ENCODE measurements around the gene KCTD10. TPM values are rescaled to one million over a fixed set of nuclear protein-coding genes. Genes with fewer than 3 reads are reported as not detected.

Gene KCTD10, protein sequence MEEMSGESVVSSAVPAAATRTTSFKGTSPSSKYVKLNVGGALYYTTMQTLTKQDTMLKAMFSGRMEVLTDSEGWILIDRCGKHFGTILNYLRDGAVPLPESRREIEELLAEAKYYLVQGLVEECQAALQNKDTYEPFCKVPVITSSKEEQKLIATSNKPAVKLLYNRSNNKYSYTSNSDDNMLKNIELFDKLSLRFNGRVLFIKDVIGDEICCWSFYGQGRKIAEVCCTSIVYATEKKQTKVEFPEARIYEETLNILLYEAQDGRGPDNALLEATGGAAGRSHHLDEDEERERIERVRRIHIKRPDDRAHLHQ
- total RNA-seq (2014; rRNA removed; shearing (Covaris generic)) = 44.6 and 56.3 TPM in 2 replicates
- 53.5 and 68.4 TPM in 2 replicates for polyA plus RNA-seq (2015; cell fraction: cytosol; rRNA removed)
- 68.8 and 83.3 TPM in 2 replicates for polyA plus RNA-seq (2015; cell fraction: nucleus; rRNA removed)

DNA sequence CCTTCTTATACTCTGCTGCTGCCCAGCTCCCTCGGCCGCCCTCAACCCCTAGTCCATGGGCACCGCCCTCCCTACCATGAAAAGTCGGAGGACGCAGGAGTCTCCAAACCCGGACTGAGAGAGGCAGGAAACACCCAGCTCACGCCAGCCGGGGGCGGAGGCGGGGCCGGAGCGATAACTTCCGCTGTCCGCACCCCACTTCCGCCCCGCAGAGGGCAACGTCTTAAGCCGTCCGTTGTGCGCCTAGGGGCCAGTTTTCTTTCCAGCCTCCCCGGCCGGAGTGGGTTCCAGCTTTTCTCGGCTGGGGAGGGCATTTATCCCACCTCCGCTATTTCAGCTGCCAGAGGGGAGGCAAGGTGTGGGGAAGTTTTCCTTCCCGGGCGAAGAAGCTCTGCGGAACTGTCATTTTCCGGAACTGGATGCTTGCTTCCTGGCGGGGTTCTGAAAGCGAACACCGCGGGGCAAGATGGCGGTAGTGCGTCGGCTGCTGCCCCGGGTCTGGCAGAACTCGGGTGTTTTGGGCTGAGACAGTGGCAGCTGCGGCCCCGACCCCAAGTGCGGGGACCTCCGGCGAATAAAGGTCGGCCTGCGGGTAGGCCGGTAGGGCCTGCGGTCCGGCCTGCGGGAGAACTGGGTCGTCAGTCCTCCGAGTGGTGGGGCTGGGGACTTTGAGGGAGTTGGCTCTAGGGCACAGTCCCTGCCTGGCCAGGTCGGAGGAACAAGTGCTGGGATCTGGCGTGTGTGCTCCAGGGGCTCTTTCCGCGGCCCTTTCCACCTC lies at the start of gene KCTD10, which contains the start of gene UBE3B:
KCTD10 (minus strand) TSS at position 116 of the 778 bp plus-strand sequence; CDS start at position 78, 38 bp downstream.
UBE3B (plus strand) TSS at position 450 of the 778 bp plus-strand sequence. CDS start 5,918 bp downstream, outside the sequence.
- DNase-seq (ENCODE audit: low read depth) = peak; percentile 81

DNA sequence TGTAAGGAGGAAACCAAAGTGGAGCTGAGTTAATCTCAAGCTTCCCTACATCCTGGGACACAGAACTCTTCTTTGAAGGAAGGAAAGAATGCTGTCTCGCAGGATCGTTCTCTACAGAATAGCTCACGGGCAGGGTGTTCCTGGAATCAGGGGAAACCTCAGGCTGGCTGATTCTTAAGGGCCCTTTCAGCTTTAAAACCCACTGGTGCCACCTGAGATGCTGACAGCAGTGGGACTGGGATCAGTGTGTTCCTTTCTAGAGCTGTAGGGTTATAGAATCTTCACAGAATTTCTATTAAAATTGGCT lies 48.1 kb upstream of the KCTD10 start:
- no peak for DNase-seq (ENCODE audit: low read depth)

- DNase-seq (ENCODE audit: low read depth) = no peak
These were observed 47.6 kb upstream of the KCTD10 start for GRCh38 chr12:109524466-109525278.

DNA sequence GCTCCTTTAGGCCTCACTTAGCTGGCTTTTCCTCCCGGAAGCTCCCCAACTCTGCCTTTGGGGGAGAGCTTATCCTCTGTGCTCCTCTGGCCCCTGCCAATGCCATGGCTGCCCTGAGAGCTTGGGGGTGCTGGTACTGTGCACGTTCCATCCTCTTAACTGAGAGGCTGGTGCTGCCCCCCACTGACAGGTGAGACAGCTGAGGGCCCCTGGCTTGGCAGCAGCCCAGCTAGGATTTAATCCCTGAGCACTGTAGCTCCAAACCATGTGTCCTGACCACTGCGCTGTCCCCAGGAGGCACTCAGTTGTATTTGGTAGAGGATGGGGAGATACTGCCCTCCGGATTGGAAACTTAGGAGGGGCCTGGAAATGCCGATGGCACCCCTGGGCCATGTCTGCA lies 46.4 kb upstream of the KCTD10 start:
- no peak for DNase-seq (ENCODE audit: low read depth)

DNA sequence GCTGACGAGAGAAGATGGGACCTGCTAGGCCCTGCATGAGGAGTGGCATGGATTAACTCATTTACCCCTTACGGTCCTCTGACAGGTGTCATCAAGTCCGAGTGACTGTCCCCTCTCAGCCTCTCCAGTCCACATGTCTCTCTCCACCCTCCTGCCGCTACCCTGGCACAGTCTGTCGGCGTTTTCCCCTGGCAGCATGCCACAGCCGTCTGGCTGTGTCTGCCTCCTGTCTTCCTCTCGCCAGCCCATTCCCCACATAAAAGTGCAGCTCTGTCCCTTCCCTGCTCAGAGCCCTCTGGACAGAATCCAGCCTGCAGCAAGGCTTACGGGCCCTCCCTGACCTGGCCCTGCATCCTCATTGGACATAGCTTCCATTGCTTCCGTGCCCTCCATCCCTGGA lies 46.0 kb upstream of the KCTD10 start:
- DNase-seq (ENCODE audit: low read depth) = no peak

- no peak for DNase-seq (ENCODE audit: low read depth)
These were observed 44.7 kb upstream of the KCTD10 start for GRCh38 chr12:109521831-109522230.

- no peak for DNase-seq (ENCODE audit: low read depth)
These were observed 42.7 kb upstream of the KCTD10 start for GRCh38 chr12:109519787-109520186.

GRCh38 chr12:109518820-109519665 lies 41.9 kb upstream of the KCTD10 start:
- DNase-seq (ENCODE audit: low read depth) = peak; percentile 89

DNA sequence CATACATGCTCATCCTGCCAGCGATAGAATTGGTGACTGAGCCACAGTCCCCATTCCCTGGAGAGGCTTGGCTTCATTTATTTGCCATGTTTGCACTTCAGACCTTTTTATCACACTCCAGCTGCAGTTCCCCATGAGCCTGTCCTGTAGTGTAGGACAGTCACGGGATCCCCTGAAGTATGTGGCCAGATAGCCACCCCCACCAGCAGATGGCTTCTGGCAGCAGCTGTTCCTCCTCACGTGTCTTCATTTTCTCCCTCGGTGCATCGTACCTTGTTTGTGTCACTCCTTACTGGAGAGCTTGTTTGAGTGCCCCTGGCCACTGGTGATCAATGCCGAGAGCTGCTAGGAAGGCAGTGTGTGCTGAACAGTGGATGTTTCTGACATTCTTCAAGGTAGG lies 40.5 kb upstream of the KCTD10 start:
- no peak for DNase-seq (ENCODE audit: low read depth)

DNA sequence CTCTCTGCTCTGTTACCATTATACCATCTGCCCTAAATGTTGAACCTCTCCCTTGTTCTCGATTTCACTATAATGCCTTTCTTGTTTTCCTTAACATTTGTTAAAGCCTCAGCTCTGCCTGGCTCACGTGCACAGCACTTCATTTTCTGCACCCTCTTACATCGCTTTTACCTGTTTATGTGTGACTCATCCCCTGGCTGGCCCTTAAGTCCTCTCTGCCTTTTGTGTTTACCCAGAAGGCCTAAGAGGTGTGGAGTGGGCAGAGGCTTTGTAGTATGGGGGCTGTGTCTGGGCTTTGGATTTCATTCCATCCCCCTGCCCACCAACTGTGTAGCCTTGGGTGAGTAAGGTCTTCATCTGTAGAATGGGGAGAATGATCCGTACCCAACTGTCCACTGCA lies 36.9 kb upstream of the KCTD10 start:
- DNase-seq (ENCODE audit: low read depth) = no peak

- DNase-seq (ENCODE audit: low read depth) = no peak
These were observed 36.0 kb upstream of the KCTD10 start for GRCh38 chr12:109513051-109513450.

GRCh38 chr12:109512608-109513007 lies 35.5 kb upstream of the KCTD10 start:
- DNase-seq (ENCODE audit: low read depth) = no peak

DNA sequence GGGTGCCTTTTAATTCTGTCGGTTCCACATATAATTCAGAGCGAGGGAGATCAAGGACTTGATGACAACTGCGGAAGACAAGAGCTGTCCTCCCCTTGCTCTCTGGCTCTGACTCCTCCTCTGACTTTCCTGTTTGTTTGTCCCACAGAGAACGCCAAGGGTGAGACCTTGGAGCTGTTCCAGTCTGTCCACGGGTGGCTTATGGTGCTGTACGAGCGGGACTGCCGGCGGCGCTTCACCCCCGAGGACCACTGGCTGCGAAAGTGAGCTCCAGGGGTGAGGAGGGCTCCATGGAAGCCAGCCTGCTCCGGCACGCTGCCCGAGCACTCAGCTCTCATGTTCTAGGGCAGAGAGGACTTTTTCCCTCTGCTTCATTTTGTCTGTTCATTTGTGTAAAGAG lies 33.1 kb upstream of the KCTD10 start:
- DNase-seq (ENCODE audit: low read depth) = no peak

DNA sequence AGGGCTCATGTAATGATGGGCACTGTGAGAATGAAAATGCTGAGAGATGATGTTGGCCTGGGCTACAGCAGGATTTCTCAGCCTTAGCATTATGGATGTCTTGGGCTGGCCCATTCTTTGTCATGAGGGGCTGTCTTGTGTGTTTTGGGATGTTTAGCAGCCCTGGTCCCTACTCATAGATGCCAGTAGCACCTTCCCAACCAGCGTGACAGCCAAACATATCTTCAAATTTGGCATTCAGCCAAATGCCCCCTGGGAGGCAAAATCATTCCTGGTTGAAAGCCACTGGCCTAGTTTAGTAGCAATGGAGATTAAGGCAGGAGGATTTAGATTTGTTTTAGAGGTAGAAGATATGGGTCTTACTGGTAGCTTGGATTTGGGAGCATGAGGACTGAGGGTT lies 27.0 kb upstream of the KCTD10 start:
- DNase-seq (ENCODE audit: low read depth) = no peak

GRCh38 chr12:109503611-109504010 lies 26.5 kb upstream of the KCTD10 start:
- no peak for DNase-seq (ENCODE audit: low read depth)

DNA sequence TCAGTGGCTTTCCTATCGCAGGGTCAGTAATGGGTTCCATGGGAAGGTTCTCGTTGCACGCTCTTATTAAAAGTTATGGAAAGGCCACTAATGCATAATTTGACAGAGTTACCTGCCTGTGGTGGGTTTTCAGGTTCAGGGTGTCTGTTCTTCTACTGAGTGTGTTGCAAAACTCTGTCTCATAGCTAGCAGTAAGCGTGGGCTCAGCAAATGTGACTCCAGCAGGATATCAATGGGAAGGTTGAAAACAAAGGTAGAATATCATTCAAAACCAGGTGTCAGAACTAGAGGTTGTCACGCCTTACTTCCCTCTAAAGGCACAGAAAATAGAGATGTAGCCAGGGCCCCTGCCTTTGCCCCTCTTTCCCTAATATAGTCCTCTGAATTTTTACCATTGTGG lies 25.2 kb upstream of the KCTD10 start:
- DNase-seq (ENCODE audit: low read depth) = no peak

- DNase-seq (ENCODE audit: low read depth) = no peak
These were observed 24.2 kb upstream of the KCTD10 start for GRCh38 chr12:109501299-109501698.

GRCh38 chr12:109500406-109501185 lies 23.5 kb upstream of the KCTD10 start:
- no peak for DNase-seq (ENCODE audit: low read depth)

DNA sequence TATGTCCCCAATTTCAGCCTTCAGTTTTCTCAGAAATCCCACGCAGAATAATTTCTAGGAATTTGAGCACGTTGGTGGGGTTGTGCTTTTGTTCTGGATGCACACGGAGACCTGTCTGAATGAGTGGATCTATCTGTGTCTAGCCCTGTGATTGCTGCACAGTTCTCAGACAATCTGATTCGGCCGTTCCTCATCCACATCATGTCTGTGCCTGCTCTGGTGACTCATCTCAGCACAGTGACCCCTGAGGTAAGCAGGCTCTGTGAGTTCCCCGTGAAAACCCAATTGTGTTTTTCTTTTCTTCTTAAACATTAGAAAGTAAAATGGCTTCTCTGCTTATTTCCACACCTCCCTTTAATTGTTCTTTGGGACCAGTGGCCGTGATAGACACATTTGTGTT lies 20.6 kb upstream of the KCTD10 start:
- peak; percentile 42 for DNase-seq (ENCODE audit: low read depth)

DNA sequence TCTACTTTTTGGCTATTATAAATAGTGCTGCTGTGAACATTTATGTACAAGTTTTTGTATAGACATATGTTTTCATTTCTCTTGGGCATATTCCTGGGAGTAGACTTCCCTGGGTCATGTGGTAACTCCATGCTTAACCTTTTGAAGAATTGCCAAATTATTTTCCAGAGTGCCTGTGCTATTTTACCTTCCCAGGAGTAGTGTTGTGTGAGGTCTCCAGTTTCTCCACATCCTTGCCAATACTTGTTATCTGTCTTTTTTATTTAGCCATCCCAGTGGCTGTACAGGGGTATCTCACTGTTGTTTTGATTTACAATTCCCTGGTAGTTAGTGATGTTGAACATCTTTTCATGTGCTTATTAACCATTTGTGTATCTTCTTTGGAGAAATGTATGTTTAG lies 19.2 kb upstream of the KCTD10 start:
- DNase-seq (ENCODE audit: low read depth) = no peak
